Posterior vena cava (tissue), 2 donors: ENCODE measurements around the gene ACO2. TPM values are rescaled to one million over a fixed set of nuclear protein-coding genes. Genes with fewer than 3 reads are reported as not detected.

Source experiments
- DNase-seq: peaks from one replicate; pipeline ENCODE4 v3.0.0-alpha.2; 2020; ENCODE audit warnings: low spot score
- intact Hi-C, 2 donors: fragments of 100-400 bp; cut with DNase I; formaldehyde crosslinking; loops; one replicate each; pipeline versions ENCODE4 v1.14.1 to v1.14.2; 2022 to 2023
- total RNA-seq, 2 donors: library from RNA; stranded (reverse); fragmentation: NEBNext Ultra II Directional; extraction: Animal tissue kit (Norgen Biotek cat#: 25700); gene quantifications; one replicate each; pipeline ENCODE4 v1.2.1, GENCODE V29; 2021
- donor health status: DM: yes; HTN: yes; CAD: no.
- donor health status: DM: yes; HTN: yes; CAD: no.

The ACO2 gene
- total RNA-seq, 2 donors from 2014 or later = 61.4 to 63.8 TPM

DNA sequence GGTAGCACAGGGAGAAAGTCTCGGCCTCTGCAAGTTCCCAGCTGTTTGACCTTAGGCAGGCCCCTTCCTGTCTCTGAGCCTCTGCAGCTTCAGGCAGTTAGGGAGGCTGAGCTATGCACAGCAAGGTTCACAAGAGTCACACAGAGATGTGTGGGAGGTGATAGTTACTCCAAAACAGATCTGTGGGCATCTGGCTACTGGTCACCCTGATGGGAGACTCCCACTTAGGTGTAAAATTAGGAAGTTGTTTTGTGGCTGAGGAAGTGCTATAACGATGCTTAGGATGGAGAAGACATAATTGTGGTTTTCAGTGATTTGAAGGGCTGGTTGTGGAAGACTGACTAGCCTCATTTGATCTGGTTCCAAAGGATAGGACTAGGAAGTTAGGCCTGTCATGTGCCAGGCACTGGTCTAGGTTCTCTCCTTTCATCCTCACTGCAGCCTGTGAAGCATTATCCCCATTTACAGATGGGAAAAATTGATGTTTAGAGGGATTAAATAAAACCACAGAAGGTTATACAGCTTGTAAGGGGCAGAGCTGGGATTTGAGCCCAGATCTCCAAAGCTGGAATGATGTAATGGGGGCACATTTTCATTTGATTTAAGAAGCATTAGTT lies 13.5 kb downstream of the ACO2 start:
- intact Hi-C loops = no loop called here
- DNase-seq = no peak

DNA sequence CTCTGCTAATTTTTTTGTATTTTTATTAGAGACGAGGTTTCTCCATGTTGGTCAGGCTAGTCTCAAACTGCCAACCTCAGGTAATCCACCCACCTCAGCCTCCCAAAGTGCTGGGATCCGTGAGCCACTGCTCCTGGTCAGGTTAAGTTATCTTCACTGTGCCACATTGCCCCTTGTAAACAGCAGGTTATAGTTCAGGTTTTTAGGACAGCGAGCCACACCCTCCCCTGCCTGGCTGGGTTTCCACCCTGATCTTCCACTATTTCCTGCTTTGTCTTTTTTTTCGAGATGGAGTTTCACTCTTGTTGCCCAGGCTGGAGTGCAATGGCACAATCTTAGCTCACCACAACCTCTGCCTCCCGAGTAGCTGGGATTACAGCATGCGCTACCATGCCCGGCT lies 16.1 kb downstream of the ACO2 start:
- intact Hi-C loops = no loop called here
- peak; percentile 24 for DNase-seq

DNA sequence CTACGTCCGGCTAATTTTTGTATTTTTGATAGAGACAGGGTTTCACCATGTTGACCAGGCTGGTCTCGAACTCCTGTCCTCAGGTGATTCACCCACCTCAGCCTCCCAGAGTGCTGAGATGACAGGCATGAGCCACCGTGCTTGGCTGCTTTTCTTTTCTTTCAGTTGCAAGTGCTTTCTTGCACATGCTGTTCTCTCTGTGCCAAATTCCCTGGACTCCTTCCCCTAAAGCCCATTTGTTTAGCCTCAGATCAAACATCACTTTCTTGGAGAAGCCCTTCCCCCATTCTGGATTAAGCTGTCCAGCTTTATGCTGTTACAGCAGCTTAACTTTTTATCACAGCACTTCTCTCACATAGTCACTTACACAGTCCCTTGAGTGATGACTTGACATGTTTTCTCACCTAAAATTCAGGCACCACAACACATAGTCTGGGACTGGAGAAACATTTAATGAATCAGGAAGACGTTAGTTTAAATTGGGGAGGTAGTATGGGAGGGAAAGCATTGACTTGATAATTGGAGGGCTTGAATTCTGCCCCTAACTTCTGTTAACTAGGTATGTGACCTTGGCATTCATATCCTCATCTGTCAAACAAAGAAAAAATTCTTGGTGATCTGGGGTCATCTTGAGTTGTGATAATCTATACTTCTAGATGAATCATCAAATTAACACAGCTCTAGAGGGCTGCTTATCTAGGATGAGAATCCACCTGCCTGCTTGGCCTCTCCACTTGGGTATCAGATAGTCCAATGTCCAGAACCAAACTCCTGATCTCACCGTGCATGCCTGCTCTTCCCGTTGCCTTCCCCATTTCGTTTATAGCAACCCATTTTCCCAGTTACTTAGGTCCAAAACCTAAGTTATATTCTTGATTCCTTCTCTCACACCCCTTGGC lies 18.4 kb downstream of the ACO2 start:
- DNase-seq = peak; percentile 22
- intact Hi-C loops = no loop called here

DNA sequence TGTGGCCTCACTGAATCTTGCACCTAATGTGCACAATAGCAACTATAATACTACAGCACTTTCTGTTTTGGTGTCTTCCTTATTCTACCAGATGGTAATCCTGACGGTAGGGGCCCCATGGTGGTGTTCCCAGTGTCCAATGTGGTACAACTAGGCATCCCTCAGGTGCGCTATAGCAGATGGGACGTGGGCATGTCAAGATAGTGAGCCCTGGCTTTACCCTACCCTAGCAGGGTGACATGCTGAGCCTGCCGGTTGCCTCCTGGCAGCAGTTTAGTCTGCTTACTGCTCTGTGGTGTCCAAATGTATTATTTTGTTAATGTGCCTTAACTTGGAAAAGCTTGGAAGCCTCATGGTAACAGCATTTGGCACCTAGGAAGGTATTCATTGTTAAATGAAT lies 19.2 kb downstream of the ACO2 start:
- peak; percentile 43 for DNase-seq
- intact Hi-C loops = no loop called here

DNA sequence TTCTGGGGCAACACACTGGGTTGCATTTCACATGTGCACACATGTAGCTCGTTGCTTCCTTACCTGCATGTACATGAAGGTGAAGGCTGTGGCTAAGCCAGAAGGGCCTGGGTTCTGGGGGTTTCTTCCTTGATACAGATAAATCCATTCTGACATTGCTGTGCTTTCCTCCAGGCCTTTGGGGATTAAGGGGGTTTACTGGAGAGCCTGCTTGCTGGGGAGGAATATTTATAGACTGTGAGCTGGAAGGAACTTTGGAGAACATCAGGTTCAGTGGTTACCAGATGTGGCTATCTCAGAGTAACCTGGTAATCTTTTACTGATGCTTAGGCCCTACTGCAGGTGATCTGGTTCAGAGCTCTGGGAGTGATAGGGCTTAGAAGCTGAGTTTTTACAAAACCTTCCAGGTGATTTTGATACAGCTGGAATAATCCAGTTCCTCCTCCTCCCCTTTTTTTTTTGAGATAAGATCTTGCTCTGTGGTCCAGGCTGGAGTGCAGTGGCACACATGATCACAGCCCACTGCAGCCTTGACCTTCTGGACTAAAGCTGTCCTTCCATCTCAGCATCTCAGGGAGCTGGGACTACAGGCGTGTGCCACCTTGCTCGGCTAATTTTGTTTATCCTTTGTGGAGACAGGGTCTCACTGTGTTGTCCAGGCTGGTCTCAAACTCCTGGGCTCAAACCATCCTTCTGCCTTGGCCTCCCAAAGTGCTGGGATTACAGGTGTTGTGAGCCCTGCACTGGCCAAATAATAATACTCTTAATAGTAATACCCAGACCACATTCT lies 19.9 kb downstream of the ACO2 start:
- peak; percentile 45 for DNase-seq
- intact Hi-C loops = no loop called here

DNA sequence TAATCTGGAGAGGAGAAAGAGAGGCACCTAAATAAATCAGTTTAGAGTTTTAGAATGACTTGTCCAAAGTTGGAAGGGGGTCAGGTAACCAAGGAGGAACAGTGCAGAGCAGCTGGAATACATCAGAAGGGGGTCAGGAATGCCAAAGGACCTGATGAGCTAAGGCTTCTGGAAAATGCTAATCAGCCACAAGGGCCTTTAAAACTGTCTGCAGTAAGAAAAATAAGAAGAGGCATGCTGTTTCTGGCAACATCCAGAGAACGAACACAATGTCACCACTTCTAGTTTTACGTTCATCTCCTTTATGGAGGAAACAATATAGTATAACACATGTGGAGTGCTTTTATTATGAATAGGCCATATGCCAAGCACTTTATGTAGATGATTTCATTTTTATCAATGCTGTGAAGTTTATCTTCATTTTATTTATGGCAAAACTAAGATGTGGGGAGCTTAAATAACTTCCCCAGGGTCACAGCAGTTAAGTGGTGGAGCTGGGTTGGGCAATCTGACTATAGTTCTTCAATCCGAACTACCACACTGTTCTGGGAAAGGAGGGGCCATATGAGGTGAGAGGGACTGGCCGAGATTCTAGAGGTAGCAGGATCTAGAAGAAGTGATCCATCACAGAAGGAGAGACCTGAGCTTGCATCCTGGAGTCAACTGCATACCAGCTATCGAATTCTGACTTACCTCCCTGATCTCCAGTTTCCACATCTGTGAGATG lies 22.6 kb downstream of the ACO2 start:
- no peak for DNase-seq
- intact Hi-C loops = loop anchor here in 1 of 2 donors (2.0 kb wide), 1 partner anchor 47 kb away; no protein-coding TSS in a partner anchor

DNA sequence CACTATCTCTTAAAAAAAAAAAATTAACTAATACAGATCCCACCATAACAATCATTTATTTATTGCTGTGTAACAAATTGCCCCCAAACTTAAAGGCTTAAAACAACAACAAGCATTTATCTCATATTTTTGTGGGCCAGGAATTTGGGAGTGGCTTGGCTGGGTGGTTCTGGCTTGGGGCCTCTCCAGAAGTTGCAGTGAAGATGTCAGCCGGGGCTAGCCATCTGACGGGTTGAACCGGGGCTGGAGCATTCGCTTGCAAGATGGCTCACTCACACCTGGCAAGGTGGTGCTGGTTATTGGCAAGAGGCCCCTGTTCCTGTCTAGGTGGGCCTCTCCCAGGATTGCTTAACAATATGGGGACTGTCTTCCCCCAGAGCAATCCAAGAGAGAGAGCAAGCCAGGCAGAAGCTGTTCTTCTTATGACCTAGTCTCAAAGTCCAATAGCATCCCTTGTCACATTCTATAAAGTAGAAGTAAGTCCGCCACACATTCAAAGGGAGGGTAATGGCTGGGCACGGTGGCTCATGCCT lies 29.5 kb downstream of the ACO2 start:
- DNase-seq = no peak
- intact Hi-C loops = no loop called here

DNA sequence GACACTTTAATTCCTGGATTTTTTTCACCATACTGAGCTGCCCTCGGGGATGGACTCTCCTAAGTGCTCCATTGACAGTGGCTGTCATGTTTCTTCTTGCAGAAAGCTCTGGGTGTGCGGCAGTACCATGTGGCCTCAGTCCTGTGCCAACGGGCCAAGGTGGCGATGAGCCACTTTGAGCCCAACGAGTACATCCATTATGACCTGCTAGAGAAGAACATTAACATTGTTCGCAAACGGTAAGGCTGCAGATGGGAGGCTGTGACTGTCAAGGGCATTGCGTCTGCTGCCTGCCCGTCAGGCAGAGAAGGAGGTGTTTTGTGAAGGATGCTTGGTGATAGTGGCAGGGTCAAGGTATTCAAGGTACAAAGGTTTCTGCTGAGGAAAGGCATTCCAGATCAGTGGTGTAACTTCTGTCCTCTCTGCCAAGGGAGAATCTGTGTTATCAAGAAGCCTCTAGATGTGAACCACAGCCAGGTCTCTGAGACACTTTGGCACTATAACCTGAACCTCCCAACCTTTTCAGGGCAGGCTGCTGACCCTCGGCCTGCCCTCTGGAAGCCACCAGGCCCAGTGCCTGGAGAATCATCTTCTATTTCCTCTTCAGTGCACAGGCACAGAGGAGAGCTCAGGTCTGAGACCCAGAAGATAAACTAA lies 30.8 kb downstream of the ACO2 start:
- DNase-seq = no peak
- intact Hi-C loops = no loop called here

DNA sequence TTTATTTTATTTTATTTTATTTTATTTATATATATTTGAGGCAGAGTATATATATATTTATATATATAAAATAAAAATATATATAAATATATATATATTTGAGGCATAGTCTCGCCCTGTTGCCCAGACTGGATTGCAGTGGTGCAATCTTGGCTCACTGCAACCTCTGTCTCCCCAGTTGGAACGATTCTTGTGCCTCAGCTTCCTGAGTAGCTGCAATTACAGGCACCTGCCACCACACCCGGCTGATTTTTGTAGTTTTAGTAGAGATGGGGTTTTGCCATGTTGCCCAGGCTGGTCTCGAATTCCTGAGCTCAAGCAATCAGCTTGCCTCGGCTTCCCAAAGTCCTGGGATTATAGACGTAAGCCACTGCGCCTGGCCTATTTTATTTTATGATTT lies 31.4 kb downstream of the ACO2 start:
- intact Hi-C loops = no loop called here
- no peak for DNase-seq

DNA sequence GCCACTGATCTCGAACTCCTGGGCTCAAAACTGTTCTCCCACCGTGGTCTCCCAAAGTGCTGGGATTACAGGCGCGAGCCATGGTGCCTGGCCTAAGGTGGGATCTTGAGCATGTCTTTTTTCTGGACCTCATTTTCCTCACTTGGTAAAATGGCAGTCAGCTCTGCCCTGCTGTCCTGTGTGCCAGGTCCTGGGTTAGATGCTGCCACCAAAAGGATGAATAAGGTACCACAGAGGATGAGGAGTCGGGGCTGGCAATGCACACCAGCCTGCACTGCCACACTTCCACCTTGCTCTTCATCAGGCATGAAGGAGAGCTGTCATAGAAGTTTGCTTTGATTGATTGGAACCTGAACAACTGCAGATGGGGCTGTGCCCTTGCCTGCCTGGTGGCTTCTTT lies 32.3 kb downstream of the ACO2 start:
- no peak for DNase-seq
- intact Hi-C loops = no loop called here

DNA sequence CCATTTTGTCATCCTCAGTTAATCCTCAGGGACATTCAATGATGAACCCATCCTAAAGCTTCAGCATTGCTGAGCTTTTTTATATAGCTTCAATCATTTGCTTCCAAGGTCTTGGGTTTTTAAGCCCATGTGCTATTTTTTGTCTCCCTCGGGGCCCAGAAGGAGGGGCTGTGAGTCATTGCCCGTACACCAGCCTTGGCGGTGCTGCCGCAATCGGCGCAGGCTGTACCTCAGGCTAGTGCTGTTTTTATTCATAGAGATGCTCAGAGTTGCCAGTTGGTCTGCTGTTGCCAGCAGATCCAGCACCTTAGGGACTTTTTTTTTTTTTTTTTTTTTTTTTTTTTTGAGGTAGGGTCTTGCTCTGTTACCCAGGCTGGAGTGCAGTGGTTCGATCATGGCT lies 35.5 kb downstream of the ACO2 start:
- intact Hi-C loops = no loop called here
- DNase-seq = no peak

DNA sequence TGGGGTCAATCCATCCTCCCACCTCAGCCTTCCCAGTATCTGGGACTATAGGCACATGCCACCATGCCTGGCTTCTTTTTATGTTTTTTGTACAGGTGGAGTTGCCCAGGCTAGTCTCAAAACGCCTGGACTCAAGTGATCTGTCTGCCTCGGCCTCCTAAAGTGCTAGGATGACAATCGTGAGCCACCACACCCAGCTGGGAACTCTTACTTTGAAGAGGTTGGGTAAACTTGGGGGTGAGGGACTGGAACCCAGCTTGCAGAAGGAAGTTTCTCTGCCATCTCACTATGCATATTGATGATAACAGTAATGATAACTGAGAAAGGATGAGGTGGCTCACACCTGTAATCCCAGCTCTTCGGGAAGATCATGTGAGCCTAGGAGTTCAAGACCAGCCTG lies 35.9 kb downstream of the ACO2 start:
- intact Hi-C loops = no loop called here

DNA sequence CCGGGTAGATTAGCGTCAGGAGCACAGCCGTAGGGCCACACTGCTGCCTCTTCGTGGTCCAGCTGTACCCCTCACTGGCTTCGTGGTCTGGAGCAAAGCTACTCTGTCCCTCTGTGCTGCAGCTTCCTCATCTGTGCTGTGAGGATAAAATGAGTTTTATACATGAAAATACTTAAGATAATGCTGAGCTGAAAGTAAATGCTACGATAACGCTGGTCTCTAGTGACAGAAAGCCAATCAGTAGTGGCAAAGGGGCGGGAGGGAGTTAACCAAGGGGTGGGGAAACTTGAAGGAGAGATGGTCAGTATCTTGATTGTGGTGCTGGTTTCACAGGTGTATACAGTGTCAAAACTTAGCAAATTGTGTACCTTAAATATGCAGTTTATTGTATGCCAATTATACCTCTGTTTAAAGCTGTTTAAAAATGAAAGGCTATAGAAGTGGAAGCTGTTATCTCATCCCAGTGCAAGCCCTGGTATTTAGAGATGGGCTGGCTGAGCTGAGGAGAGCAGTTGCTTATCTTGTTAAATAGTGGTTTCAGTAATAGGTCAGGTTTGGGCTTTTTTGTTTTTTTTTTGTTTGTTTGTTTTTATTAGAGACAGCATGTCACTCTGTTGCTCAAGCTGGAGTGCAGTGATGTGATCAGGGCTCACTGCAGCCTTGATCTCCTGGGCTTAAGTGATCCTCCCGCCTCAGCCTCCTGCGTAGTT lies 36.7 kb downstream of the ACO2 start:
- DNase-seq = no peak
- intact Hi-C loops = no loop called here

More for the DNA sequence above, 35.9 kb downstream of the ACO2 start:
- DNase-seq = no peak

DNA sequence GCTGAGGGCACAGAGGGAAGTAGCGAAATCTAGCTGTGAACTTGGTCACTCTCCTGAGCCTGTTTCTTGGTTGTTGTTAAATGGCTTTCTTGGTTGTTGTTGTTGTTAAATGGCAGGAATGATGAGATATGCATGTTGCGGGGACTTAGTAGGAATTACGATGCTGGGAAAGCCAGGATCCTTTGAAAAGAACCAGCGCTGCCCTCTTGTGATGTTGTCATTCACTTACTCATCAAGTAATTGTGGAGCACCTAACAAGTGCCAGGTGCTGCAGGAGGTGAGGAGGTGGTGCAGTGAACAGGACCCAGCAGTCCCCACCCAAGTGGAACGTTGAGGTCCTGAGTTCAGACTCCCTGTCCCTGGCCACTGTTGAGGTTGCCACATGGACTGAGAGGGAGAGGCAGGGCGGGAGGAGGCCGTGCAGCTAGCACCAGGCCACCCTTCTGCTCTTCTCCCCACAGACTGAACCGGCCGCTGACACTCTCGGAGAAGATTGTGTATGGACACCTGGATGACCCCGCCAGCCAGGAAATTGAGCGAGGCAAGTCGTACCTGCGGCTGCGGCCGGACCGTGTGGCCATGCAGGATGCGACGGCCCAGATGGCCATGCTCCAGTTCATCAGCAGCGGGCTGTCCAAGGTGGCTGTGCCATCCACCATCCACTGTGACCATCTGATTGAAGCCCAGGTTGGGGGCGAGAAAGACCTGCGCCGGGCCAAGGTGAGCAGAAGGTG lies 38.6 kb downstream of the ACO2 start:
- intact Hi-C loops = no loop called here
- no peak for DNase-seq

DNA sequence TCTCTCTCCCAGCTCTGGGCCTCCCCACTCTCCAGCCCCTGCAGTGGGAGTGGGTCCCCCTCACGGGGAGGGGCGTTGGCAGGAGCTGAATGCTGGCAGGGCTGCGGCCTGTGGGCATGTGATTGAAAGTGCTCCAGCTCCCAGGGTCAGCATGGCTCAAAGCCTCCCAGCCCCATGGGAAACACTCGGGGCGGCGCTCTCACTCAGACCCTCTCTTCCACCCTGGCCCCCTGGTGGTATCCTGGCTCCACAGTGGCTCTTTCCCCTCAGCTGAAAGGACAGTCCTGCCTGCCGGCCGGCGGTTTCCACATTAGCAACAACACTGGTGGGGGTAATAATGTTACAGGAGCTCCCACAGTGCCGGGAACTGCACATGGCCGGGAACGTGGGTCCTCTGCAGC lies 39.9 kb downstream of the ACO2 start:
- DNase-seq = no peak
- intact Hi-C loops = no loop called here

DNA sequence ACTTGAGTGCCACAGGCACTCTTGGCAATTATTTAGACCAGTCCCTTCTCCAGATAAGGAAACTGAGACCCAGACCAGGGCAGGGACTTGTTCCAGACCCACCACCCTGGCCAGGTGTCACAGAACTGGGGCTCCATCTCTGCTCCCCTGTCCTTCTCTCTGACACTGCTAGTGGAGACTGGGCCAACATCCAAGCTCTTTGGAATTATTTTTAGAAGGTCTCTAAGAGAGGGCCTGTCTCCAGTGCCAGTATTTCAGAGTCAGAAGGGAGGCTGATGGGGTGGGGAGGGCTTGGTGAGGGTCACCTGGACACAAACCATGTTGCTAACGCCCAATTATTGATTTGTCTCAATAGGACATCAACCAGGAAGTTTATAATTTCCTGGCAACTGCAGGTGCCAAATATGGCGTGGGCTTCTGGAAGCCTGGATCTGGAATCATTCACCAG lies 42.6 kb downstream of the ACO2 start:
- intact Hi-C loops = loop anchor here in 1 of 2 donors (5.0 kb wide), 1 partner anchor 34 kb away; no protein-coding TSS in a partner anchor
- no peak for DNase-seq
